Lower lobe of right lung (tissue), 2 donors: ENCODE measurements around the gene ZXDC. TPM values are rescaled to one million over a fixed set of nuclear protein-coding genes. Genes with fewer than 3 reads are reported as not detected.

Experiments
- ATAC-seq, 2 donors: fragments of 200-7000 bp; cut with Tn5 transposase; one replicate each; pipeline ENCODE4 v1.9.1; 2020 to 2022; ENCODE audit warnings: mild to moderate bottlenecking in 2 of 2, moderate library complexity in 2 of 2
- DNase-seq: peaks from one replicate; pipeline ENCODE4 v3.0.0-alpha.2; 2020
- H3K27ac ChIP-seq: fragments of 200-600 bp; one replicate; pipeline ENCODE4 v1.8.0; 2022
- H3K27me3 ChIP-seq: fragments of 200-600 bp; one replicate; pipeline ENCODE4 v1.8.0; 2022; ENCODE audit warnings: low read depth
- H3K36me3 ChIP-seq: fragments of 200-600 bp; one replicate; pipeline ENCODE4 v1.8.0; 2022; ENCODE audit warnings: mild to moderate bottlenecking
- H3K4me1 ChIP-seq: fragments of 200-600 bp; one replicate; pipeline ENCODE4 v1.8.0; 2022
- H3K4me3 ChIP-seq: fragments of 200-600 bp; one replicate; pipeline ENCODE4 v1.8.0; 2022; ENCODE audit warnings: mild to moderate bottlenecking
- H3K9me3 ChIP-seq: fragments of 200-600 bp; one replicate; pipeline ENCODE4 v1.8.0; 2022
- intact Hi-C: fragments of 100-400 bp; cut with DNase I; formaldehyde crosslinking; loops from one replicate; pipeline ENCODE4 v1.11.0; 2022
- total RNA-seq: library from RNA; stranded (reverse); fragmentation: NEBNext Ultra II Directional; extraction: Animal tissue kit (Norgen Biotek cat#: 25700); gene quantifications from one replicate; pipeline ENCODE4 v1.2.1, GENCODE V29; 2021
- TF ChIP-seq, protein P1 (sequence below): fragments of 200-600 bp; IDR thresholded peaks from one replicate; pipeline ENCODE4 v1.8.0; 2022; ENCODE audit warnings: antibody characterized with exemption, mild to moderate bottlenecking
- donor health status: DM: no; HTN: yes; CAD: no; lungs with severe emphysema.

Gene ZXDC
- total RNA-seq, 1 donor from 2014 or later: 40.4 TPM

DNA sequence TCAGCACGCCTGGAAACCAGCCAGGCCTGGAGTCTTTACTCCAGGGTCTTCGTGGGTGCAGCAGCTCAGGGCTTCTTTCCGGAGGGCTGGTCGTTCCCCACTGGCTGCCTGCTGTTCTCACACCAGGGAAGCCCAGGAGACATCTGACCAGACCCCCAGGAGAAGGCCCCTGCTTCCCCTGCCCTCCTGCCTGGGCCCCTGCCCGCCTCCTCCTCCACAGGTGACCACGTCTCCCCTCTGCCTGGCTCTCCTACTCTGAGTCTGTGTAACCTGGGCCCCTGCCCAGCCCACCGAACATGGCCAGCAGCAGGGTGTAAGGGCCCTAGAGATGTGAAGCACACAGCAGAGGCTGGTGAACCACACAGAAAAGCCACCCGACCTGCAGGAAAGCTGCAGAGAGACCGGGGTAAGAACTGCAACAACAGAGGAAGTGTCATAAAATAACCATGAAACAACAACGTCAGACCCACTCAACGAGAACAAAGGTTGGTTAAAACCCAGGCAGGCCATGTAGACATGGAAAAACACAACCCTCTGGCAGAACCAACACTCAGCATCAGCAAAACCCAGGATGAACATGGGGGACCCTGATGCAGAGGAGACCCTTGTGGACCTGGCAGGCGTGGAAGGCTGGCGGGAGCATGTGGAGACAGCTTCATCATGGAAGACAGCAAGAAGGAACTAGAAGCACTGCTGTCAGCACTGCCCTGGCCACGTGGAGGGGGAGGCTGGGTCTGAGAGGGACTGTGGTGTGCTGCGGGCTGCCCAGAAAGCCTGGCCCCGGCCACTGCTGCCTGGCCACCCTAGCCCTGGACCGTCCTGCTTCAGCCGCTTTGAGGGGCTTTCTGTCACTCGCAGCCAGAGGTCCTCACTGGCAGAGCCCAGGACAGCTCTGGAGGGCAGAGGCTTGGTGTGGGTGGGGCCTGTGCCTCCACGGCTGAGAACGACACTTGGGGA lies 21.5 kb upstream of the ZXDC start:
- H3K9me3 ChIP-seq: no peaks in the 10 kb centered on the region
- H3K27ac ChIP-seq: no peak overlapping the region
- ATAC-seq: no peak
- no peak overlapping the region for H3K4me3 ChIP-seq
- TF ChIP-seq, protein P1, sequence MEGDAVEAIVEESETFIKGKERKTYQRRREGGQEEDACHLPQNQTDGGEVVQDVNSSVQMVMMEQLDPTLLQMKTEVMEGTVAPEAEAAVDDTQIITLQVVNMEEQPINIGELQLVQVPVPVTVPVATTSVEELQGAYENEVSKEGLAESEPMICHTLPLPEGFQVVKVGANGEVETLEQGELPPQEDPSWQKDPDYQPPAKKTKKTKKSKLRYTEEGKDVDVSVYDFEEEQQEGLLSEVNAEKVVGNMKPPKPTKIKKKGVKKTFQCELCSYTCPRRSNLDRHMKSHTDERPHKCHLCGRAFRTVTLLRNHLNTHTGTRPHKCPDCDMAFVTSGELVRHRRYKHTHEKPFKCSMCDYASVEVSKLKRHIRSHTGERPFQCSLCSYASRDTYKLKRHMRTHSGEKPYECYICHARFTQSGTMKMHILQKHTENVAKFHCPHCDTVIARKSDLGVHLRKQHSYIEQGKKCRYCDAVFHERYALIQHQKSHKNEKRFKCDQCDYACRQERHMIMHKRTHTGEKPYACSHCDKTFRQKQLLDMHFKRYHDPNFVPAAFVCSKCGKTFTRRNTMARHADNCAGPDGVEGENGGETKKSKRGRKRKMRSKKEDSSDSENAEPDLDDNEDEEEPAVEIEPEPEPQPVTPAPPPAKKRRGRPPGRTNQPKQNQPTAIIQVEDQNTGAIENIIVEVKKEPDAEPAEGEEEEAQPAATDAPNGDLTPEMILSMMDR: no peak
- H3K4me1 ChIP-seq: no peaks in the 10 kb centered on the region
- intact Hi-C loops: no loop called here
- DNase-seq: no peak
- no peaks in the 10 kb centered on the region for H3K36me3 ChIP-seq
- H3K27me3 ChIP-seq: no peaks in the 10 kb centered on the region

DNA sequence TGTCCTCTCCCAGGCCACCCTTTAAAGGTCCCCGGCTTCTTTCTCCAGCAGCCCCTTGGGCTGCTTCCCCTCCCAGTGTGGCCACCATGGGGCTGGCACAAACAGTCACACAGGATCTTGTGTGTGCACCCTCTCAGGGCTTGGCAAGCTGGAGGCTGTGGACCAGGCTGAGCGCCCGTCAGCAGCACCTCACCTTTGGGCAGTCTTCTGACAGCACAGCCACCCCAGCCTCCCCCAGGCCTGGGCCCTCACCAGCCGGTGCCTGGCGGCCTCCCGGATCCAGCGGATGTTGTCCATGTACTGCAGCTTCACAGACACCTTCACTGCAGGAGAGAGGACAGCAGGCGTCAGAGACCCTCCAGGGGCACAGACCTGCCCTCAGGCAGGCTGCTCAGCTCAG lies 20.1 kb upstream of the ZXDC start:
- no peaks in the 10 kb centered on the region for H3K9me3 ChIP-seq
- H3K27ac ChIP-seq: no peak overlapping the region
- TF ChIP-seq, protein P1: no peak
- intact Hi-C loops: no loop called here
- no peaks in the 10 kb centered on the region for H3K4me1 ChIP-seq
- ATAC-seq (no peak), DNase-seq (no peak)
- no peaks in the 10 kb centered on the region for H3K27me3 ChIP-seq
- no peak overlapping the region for H3K4me3 ChIP-seq
- no peaks in the 10 kb centered on the region for H3K36me3 ChIP-seq

DNA sequence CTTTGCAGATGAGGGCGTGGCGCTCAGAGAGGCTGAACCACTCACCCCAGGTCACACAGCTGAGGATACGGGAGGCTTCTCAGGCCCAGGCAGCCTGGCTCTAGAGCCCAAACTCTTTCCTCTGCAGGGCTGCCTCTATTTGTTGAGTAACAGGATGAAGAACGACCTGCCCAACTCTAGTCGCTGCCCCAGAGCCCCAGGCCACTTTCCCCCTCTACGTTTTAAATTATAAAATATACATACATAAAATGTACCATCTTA lies 19.2 kb upstream of the ZXDC start:
- Histone ChIP-seq H3K4me1 (no peaks in the 10 kb centered on the region), H3K27me3 (no peaks in the 10 kb centered on the region), H3K27ac (no peak overlapping the region), H3K36me3 (no peaks in the 10 kb centered on the region), H3K4me3 (no peak overlapping the region), H3K9me3 (no peaks in the 10 kb centered on the region)
- no peak for ATAC-seq
- intact Hi-C loops: no loop called here
- TF ChIP-seq, protein P1: no peak
- DNase-seq: peak; percentile 30

DNA sequence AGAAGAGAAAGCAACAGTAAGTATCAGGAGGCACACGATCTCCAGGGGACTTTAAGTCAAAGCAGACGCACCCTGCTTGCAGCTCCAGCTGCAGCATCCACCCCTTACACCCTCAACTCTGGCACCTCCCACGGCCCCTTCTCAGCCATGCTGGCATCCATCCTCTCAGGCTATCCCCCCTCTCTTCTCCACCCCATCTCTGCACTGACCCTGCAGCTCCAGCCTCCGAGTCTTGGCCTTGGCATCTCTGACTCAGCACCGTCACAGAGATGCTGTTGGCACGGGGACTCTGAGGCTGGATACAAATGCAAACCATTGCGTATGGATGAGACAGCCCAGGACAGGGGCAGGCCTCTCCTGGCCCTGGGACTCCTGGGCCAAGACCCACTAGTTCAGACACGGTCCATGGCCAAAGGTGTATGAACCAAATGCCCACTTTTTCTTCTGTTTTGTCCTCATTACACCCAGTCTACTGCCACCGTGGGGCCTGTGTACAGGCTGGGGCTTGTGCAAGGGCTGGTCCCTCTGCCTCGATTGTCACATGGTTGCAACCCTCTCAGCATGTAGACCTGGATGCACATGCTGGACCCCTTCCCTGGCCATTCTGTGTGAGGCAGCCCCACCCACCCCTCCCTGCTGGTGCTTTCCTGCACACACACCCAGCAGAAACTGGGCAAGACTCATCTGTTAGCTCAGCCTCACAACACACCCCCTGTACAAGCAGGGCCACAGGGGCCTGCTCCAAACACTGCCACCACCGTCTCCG lies 18.7 kb upstream of the ZXDC start:
- intact Hi-C loops: no loop called here

DNA sequence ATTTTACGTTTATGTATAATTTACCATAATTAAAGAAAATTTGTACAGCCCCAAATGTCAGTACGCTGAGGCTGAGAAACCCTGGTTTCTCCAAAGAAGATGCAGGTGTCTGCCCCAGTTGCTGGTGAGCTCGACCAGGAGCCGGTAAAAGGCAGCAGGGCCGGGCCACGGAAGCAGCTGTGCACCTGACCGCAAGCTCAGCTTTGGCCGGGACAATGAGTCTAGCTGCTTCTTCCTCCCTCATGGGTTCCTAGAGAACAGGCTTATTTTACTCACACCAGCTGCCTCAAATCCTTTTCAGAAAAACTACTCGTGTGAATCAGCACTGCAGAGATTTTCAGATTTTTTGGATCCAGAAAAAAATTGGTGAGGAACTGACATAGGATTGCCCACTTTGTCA lies 18.0 kb upstream of the ZXDC start:
- Histone ChIP-seq H3K4me1 (no peaks in the 10 kb centered on the region), H3K27me3 (no peaks in the 10 kb centered on the region), H3K36me3 (no peaks in the 10 kb centered on the region), H3K4me3 (no peak overlapping the region), H3K9me3 (no peaks in the 10 kb centered on the region), H3K27ac (no peak overlapping the region)
- no peak for DNase-seq
- TF ChIP-seq, protein P1: no peak
- ATAC-seq: no peak
- intact Hi-C loops: no loop called here

More for the DNA sequence above, 18.7 kb upstream of the ZXDC start:
- no peak overlapping the region for H3K27ac ChIP-seq
- H3K4me3 ChIP-seq: no peak overlapping the region
- no peaks in the 10 kb centered on the region for H3K4me1 ChIP-seq
- DNase-seq (no peak), ATAC-seq (no peak)
- no peaks in the 10 kb centered on the region for H3K27me3 ChIP-seq
- TF ChIP-seq, protein P1: no peak
- no peaks in the 10 kb centered on the region for H3K36me3 ChIP-seq
- H3K9me3 ChIP-seq: no peaks in the 10 kb centered on the region
